ENCODE measurements around the gene SEMA3C.

GRCh38 chr7:80908360-80908797 is 10.5 kb downstream of the SEMA3C start:
- no peak for TF ChIP-seq CTCF (IDR thresholded peaks at IDR 0.05; ENCODE audit: extremely low read depth in 1 of 2, insufficient read depth in 1 of 2, low read depth in 1 of 2, low read length in 2 of 2)
- no peak for TF ChIP-seq POLR2AphosphoS5 (IDR thresholded peaks at IDR 0.05; ENCODE audit: insufficient read depth, low read depth, low read length)
- TF ChIP-seq POLR2A (IDR thresholded peaks at IDR 0.05; ENCODE audit: low read depth, low read length), result no peak
- no peak for TF ChIP-seq FOS (IDR thresholded peaks at IDR 0.05; ENCODE audit: borderline replicate concordance, insufficient read depth, low read length)
- no peak for TF ChIP-seq EZH2 (IDR thresholded peaks at IDR 0.05; ENCODE audit: borderline replicate concordance, low read depth, low read length, severe bottlenecking)
- no peak for TF ChIP-seq JUN (IDR thresholded peaks at IDR 0.05; ENCODE audit: borderline replicate concordance, insufficient read depth, insufficient read length, low read depth)
- TF ChIP-seq MYC (IDR thresholded peaks at IDR 0.05; ENCODE audit: low read depth, low read length), result no peak
- TF ChIP-seq, protein P1, sequence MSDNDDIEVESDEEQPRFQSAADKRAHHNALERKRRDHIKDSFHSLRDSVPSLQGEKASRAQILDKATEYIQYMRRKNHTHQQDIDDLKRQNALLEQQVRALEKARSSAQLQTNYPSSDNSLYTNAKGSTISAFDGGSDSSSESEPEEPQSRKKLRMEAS (IDR thresholded peaks at IDR 0.05; ENCODE audit: insufficient read depth, insufficient read length), result no peak
